Omental fat pad (tissue), 4 donors: ENCODE data around the gene CPEB4. TPM values are rescaled to one million over a fixed set of nuclear protein-coding genes. Genes with fewer than 3 reads are reported as not detected.

Experiments used
- ATAC-seq: fragments of 150-250 bp; one replicate; pipeline ENCODE4 v1.9.1; 2016; ENCODE audit warnings: mild to moderate bottlenecking, moderate library complexity; ENCODE audit not compliant: low FRiP score
- DNase-seq: peaks from one replicate; pipeline ENCODE4 v3.0.0-alpha.2; 2019; ENCODE audit warnings: low spot score
- CTCF ChIP-seq, 3 donors: fragments of 450-650 bp; IDR thresholded peaks; one replicate each; pipeline ENCODE4 v1.5.1; 2016 to 2017; ENCODE audit warnings: antibody characterized with exemption in 3 of 3, mild to moderate bottlenecking in 3 of 3, moderate library complexity in 2 of 3
- total RNA-seq, 4 donors: library from RNA; depleted of rRNA; stranded (reverse); fragments of >200 nt; gene quantifications; one replicate each; pipeline ENCODE4 v1.1.0, GENCODE V29; 2016

CPEB4 gene
- total RNA-seq, 4 donors from 2014 or later = 43.2 to 71.4 (median 58.1) TPM

- TF ChIP-seq CTCF (IDR thresholded peaks at IDR 0.05) = no peak
- DNase-seq (no peak), ATAC-seq (no peak)
These were observed 16.0 kb downstream of the CPEB4 start for GRCh38 chr5:173904151-173904550.

GRCh38 chr5:173907284-173907683, 19.1 kb downstream of the CPEB4 start:
- no peak for DNase-seq
- TF ChIP-seq CTCF (IDR thresholded peaks at IDR 0.05) = no peak
- no peak for ATAC-seq

- DNase-seq (no peak), ATAC-seq (no peak)
- TF ChIP-seq CTCF (IDR thresholded peaks at IDR 0.05) = no peak
These were observed 19.7 kb downstream of the CPEB4 start for GRCh38 chr5:173907686-173908371.

- no peak for TF ChIP-seq CTCF (IDR thresholded peaks at IDR 0.05)
- no peak for ATAC-seq
- DNase-seq = no peak
These were observed 21.1 kb downstream of the CPEB4 start for GRCh38 chr5:173909199-173909598.

- TF ChIP-seq CTCF (IDR thresholded peaks at IDR 0.05) = no peak
- DNase-seq (no peak), ATAC-seq (no peak)
These were observed 22.1 kb downstream of the CPEB4 start for GRCh38 chr5:173910215-173910614.

- ATAC-seq = no peak
- no peak for DNase-seq
- TF ChIP-seq CTCF (IDR thresholded peaks at IDR 0.05) = no peak
These were observed 23.5 kb downstream of the CPEB4 start for GRCh38 chr5:173911623-173912022.

- no peak for DNase-seq
- ATAC-seq = no peak
- TF ChIP-seq CTCF (IDR thresholded peaks at IDR 0.05) = no peak
These were observed 25.7 kb downstream of the CPEB4 start for GRCh38 chr5:173913686-173914321.
